ENCODE measurements around the gene MARCHF10. TPM values are rescaled to one million over a fixed set of nuclear protein-coding genes. Genes with fewer than 3 reads are reported as not detected.

Gene MARCHF10
- total RNA-seq, 1 experiment from 2014 or later: not detected

DNA sequence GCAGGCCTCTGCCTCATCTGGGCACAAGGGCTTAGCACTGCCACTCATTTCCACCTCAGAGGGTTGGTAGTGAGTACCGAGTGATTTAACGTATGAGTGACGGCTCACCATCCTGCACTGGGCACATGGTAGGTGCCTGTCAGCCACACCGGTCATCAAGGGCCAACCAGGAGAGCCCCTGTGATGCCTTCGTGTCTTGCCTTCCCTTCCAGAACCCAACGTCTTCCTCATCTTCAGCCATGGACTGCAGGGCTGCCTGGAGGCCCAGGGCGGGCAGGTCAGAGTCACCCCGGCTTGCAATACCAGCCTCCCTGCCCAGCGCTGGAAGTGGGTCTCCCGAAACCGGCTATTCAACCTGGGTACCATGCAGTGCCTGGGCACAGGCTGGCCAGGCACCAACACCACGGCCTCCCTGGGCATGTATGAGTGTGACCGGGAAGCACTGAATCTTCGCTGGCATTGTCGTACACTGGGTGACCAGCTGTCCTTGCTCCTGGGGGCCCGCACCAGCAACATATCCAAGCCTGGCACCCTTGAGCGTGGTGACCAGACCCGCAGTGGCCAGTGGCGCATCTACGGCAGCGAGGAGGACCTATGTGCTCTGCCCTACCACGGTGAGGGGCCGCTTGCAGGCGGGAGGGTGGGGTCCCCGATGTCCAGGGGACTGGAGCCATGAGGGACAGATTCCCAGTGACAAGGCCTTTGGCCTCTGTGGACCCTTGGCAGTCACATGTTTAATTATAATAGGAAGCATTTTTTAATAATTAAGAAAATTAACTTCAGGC, 143.6 kb downstream of the MARCHF10 start:
- DNase-seq (ENCODE audit: low spot score): no peak
- Histone ChIP-seq H3K27me3 (replicated peaks; ENCODE audit: insufficient read depth, low read depth, low read length, poor library complexity) (no peaks in the 10 kb centered on the region), H3K4me3 (ENCODE audit: low read depth, low read length, poor library complexity, severe bottlenecking) (no peak overlapping the region), H3K4me1 (ENCODE audit: insufficient read depth, low read length, poor library complexity, severe bottlenecking) (peaks cover 6% of the 10 kb centered on the region), H3K9me3 (ENCODE audit: low read depth, low read length, poor library complexity, severe bottlenecking) (peaks cover 4% of the 10 kb centered on the region), H3K36me3 (ENCODE audit: insufficient read depth, low read length, poor library complexity, severe bottlenecking) (no peaks in the 10 kb centered on the region), H3K27ac (ENCODE audit: low read depth, low read length, poor library complexity, severe bottlenecking) (no peak overlapping the region)
- BruUV-seq (replicated peaks): no TSS peak
- CTCF ChIA-PET: no interaction called here
- POLR2A ChIA-PET (ENCODE audit: low non-redundant PET): no interaction called here
- intact Hi-C loops (cut with micrococcal nuclease; ENCODE audit: unreplicated experiment): no loop called here
- TF ChIP-seq, protein P1, sequence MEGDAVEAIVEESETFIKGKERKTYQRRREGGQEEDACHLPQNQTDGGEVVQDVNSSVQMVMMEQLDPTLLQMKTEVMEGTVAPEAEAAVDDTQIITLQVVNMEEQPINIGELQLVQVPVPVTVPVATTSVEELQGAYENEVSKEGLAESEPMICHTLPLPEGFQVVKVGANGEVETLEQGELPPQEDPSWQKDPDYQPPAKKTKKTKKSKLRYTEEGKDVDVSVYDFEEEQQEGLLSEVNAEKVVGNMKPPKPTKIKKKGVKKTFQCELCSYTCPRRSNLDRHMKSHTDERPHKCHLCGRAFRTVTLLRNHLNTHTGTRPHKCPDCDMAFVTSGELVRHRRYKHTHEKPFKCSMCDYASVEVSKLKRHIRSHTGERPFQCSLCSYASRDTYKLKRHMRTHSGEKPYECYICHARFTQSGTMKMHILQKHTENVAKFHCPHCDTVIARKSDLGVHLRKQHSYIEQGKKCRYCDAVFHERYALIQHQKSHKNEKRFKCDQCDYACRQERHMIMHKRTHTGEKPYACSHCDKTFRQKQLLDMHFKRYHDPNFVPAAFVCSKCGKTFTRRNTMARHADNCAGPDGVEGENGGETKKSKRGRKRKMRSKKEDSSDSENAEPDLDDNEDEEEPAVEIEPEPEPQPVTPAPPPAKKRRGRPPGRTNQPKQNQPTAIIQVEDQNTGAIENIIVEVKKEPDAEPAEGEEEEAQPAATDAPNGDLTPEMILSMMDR (conservative IDR thresholded peaks at IDR 0.05; ENCODE audit: low read depth, low read length): no peak
- TF ChIP-seq EZH2 (IDR thresholded peaks at IDR 0.05; ENCODE audit: borderline replicate concordance, low read depth, low read length, poor library complexity, severe bottlenecking): no peak

DNA sequence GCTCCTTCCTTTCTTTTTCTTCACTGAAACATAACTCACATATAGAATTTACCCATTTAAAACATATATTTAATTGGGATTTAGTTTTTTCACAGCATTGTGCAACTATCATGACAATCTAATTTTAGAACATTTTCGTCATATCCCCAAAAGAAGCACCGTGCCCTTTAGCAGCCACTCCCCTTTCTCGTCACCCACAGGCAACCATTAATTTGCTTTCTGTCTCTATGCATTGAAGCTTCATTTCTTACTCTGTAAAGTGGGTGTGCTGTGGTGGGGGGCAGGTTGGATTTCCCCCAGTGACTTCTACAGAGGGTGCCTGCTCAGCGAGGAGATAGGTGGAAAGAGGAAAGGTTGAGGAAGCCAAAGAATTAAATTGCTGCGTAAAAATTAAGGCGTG, 144.8 kb downstream of the MARCHF10 start:
- ChIA-PET POLR2A (ENCODE audit: low non-redundant PET) (no interaction called here), CTCF (no interaction called here)
- H3K9me3 ChIP-seq (ENCODE audit: low read depth, low read length, poor library complexity, severe bottlenecking): peaks cover 4% of the 10 kb centered on the region
- peaks cover 6% of the 10 kb centered on the region for H3K4me1 ChIP-seq (ENCODE audit: insufficient read depth, low read length, poor library complexity, severe bottlenecking)
- DNase-seq (ENCODE audit: low spot score): no peak
- H3K36me3 ChIP-seq (ENCODE audit: insufficient read depth, low read length, poor library complexity, severe bottlenecking): no peaks in the 10 kb centered on the region
- H3K4me3 ChIP-seq (ENCODE audit: low read depth, low read length, poor library complexity, severe bottlenecking): no peak overlapping the region
- TF ChIP-seq, protein P1 (conservative IDR thresholded peaks at IDR 0.05; ENCODE audit: low read depth, low read length): no peak
- no peak for TF ChIP-seq EZH2 (IDR thresholded peaks at IDR 0.05; ENCODE audit: borderline replicate concordance, low read depth, low read length, poor library complexity, severe bottlenecking)
- H3K27ac ChIP-seq (ENCODE audit: low read depth, low read length, poor library complexity, severe bottlenecking): no peak overlapping the region
- intact Hi-C loops (cut with micrococcal nuclease; ENCODE audit: unreplicated experiment): no loop called here
- no TSS peak for BruUV-seq (replicated peaks)
- H3K27me3 ChIP-seq (replicated peaks; ENCODE audit: insufficient read depth, low read depth, low read length, poor library complexity): no peaks in the 10 kb centered on the region

DNA sequence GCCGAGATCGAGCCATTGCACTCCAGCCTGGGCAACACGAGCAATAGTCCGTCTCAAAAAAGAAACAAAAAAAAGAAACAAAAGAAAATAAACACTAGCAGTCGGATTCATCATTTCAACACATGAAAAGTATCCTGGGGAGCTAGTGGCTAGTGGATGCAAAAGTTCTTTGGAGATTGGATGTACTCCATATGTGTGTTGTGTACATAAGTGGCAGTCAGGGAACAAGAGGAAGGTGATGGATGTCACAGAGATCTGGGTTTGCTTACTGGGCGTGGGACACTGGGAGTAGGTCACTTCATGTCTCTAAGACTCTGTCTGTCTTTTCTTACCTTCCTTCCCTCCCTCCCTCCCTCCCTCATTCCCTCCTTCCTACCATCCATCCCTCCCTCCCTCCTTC, 145.3 kb downstream of the MARCHF10 start:
- Histone ChIP-seq H3K27me3 (replicated peaks; ENCODE audit: insufficient read depth, low read depth, low read length, poor library complexity) (no peaks in the 10 kb centered on the region), H3K27ac (ENCODE audit: low read depth, low read length, poor library complexity, severe bottlenecking) (no peak overlapping the region), H3K36me3 (ENCODE audit: insufficient read depth, low read length, poor library complexity, severe bottlenecking) (no peaks in the 10 kb centered on the region), H3K4me1 (ENCODE audit: insufficient read depth, low read length, poor library complexity, severe bottlenecking) (peaks cover 6% of the 10 kb centered on the region), H3K9me3 (ENCODE audit: low read depth, low read length, poor library complexity, severe bottlenecking) (peaks cover 4% of the 10 kb centered on the region), H3K4me3 (ENCODE audit: low read depth, low read length, poor library complexity, severe bottlenecking) (no peak overlapping the region)
- ChIA-PET CTCF (no interaction called here), POLR2A (ENCODE audit: low non-redundant PET) (no interaction called here)
- DNase-seq (ENCODE audit: low spot score): no peak
- no peak for TF ChIP-seq EZH2 (IDR thresholded peaks at IDR 0.05; ENCODE audit: borderline replicate concordance, low read depth, low read length, poor library complexity, severe bottlenecking)
- TF ChIP-seq, protein P1 (conservative IDR thresholded peaks at IDR 0.05; ENCODE audit: low read depth, low read length): no peak
- intact Hi-C loops (cut with micrococcal nuclease; ENCODE audit: unreplicated experiment): no loop called here
- no TSS peak for BruUV-seq (replicated peaks)
